GM12891 (cell line): ENCODE results near the gene ABCA13.
"Not testable (repeated sequence)": the region's sequence is repeated elsewhere in the genome, so short reads cannot be mapped to it uniquely, and the experiment has no call there.

Experiments
- DNase-seq: peaks from one replicate; pipeline ENCODE4 v3.0.0; 2011; ENCODE audit warnings: low spot score; ENCODE audit not compliant: insufficient read length
- FAIRE-seq: peaks from 2 replicates; lab custom pipeline; 2011; peaks lifted over from hg19 to GRCh38; lab: Jason Lieb, UNC
- PAX5 ChIP-seq: IDR thresholded peaks from 2 replicates; pipeline ENCODE4 v1.6.1; 2011; ENCODE audit warnings: low read length, moderate library complexity, mild to moderate bottlenecking; ENCODE audit not compliant: insufficient read depth, severe bottlenecking
- POLR2A ChIP-seq: IDR thresholded peaks from 2 replicates; pipeline ENCODE4 v1.6.1; 2011; ENCODE audit warnings: low read depth, low read length, control low read depth
- POLR2AphosphoS5 ChIP-seq: IDR thresholded peaks from 2 replicates; pipeline ENCODE4 v1.6.1; 2011; ENCODE audit warnings: low read depth, low read length, control low read depth
- POU2F2 ChIP-seq: IDR thresholded peaks from 2 replicates; pipeline ENCODE4 v1.6.1; 2011; ENCODE audit warnings: low read depth, mild to moderate bottlenecking, control low read depth, low read length, moderate library complexity
- SPI1 ChIP-seq: IDR thresholded peaks from 2 replicates; pipeline ENCODE4 v1.6.1; 2011; ENCODE audit warnings: low read depth, low read length, control low read depth
- TAF1 ChIP-seq: IDR thresholded peaks from 2 replicates; pipeline ENCODE4 v1.6.1; 2011; ENCODE audit warnings: low read depth, low read length, control low read depth

ABCA13 gene

DNA sequence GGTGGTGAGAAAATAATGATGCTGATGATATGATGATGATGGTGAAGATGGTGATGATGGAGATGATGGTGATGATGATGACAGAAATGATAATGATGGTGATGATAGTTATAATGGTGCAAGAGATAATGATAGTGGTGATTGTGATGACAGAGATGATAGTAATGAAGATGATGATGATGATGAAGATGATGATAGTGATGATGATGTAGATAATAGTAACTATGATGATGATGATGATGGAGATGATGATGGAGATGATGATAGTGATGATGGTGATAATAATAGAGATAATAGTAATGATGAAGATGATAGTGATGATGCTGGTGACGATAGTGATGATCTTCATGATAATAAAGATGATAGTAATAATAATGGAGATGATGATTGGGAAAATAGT lies 22.2 kb downstream of the ABCA13 start:
- DNase-seq (no peak), FAIRE-seq (no peak)
- TF ChIP-seq POLR2A (no peak), TAF1 (no peak), POLR2AphosphoS5 (no peak), PAX5 (no peak), SPI1 (no peak), POU2F2 (no peak)

DNA sequence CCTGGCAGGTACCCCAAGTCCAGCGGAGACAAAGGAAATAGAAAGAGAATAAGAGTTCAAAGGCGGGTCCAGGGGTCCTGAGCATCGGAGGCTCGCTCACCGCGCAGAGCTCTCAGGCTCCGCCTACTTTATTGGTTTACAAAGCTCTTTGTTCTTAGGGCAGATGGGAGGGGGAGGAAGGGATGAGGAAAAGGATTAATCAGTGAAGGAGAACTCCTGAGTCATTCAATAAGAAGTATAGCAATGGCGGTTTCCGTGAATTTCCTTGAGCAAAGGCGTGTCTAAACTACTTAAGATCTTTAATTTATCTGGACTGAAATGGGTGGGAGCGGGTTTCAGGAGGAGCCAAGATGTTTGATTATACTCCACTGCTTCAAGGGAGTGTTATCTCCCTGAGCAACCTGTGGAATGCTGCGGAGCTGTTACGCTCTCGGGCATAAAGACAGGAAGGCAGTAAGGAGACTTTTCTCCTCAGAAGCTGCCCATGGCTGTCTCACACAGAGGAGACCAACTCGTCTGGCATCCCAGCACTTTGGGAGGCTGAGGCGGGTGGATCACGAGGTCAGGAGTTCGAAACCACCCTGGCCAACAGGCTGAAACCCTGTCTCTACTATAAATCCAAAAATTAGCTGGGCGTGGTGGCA lies 29.8 kb downstream of the ABCA13 start:
- not testable (repeated sequence) for FAIRE-seq

DNA sequence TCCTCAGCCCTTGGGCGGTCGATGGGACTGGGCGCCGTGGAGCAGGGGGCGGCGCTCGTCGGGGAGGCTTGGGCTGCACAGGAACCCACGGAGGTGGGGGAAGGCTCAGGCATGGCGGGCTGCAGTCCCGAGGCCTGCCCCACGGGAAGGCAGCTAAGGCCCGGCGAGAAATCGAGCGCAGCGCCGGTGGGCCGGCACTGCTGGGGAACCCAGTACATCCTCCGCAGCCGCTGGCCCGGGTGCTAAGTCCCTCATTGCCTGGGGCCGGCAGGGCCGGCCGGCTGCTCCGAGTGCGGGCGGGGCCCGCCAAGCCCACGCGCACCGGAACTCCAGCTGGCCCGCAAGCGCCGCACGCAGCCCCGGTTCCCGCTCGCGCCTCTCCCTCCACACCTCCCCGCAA lies 31.7 kb downstream of the ABCA13 start:
- FAIRE-seq, result not testable (repeated sequence)

More for the DNA sequence above, 29.8 kb downstream of the ABCA13 start:
- not testable (repeated sequence) for DNase-seq

DNA sequence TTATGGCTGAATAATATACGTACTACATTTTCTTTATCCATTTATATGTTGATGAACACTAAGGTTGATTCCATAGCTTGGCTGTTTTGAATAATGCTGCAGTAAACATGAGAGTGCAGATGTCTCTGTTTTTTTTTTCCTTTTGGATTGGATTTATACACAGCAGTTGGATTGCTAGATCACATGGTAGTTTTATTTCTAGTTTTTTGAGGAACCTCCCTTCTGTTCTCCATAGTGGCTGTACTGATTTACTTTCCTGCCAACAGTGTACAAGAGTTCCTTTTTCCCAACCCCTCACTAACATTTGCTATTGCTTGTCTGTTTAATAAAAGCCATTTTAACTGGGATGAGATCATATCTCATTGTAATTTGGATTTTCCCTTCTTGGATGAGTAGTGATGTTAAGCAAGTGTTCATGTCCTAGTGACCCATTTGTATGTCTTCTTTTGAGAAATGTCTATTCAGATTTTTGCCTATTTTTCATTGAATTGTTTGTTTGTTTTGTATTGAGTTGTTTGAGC lies 36.0 kb downstream of the ABCA13 start:
- DNase-seq, result no peak
- no peak for FAIRE-seq
- TF ChIP-seq POLR2AphosphoS5, result no peak
- no peak for TF ChIP-seq TAF1
- TF ChIP-seq PAX5, result no peak
- no peak for TF ChIP-seq POLR2A
- TF ChIP-seq SPI1, result no peak
- TF ChIP-seq POU2F2, result no peak

More for the DNA sequence above, 31.7 kb downstream of the ABCA13 start:
- DNase-seq, result not testable (repeated sequence)

DNA sequence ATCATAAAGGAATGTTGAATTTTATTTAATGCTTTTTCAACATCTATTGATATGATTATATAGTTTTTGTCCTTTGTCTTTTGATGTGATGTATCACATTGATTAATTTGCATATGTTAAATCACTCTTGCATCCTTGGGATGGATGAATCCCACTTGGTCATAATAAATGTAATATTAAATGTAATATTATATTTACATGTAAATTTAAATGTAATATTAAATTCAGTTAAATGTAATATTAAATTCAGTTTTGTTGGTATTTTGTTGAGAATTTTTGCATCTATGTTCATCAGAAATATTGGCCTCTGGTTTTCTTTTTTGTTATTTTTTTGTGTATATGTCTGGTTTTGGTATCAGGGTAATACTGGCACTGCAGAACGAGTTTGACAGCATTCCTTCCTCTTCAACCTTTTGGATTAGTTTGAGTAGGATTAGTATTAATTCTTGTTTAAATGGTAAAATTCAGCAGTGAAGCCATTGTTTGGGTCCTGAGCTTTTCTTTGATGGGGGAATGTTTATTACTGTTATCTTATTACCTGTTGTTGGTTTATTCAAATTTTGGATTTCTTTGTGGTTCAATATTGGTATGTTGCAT lies 37.8 kb downstream of the ABCA13 start:
- DNase-seq, result no peak
- no peak for FAIRE-seq
- TF ChIP-seq POLR2A (no peak), TAF1 (no peak)

DNA sequence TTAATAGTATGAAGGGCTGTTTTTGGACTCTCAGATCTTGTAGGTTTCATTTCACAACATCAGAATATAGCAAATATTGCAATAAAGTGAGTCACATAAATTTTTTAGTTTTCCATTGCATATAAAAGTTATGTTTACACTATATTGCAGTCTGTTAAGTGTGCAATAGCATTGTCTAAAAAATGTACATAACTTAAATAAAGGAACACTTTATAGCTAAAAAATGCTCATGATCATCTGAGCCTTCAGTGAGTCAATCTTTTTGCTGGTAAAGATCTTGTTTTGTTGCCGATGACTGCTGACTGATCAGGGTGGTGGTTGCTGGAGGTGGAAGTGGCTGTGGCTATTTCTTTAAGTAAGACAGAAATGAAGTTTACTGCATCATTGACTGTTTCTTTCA lies 42.0 kb downstream of the ABCA13 start:
- FAIRE-seq, result no peak
- DNase-seq, result no peak
- no peak for TF ChIP-seq TAF1
- no peak for TF ChIP-seq SPI1
- no peak for TF ChIP-seq POLR2A
- no peak for TF ChIP-seq PAX5
- TF ChIP-seq POLR2AphosphoS5, result no peak
- TF ChIP-seq POU2F2, result no peak

DNA sequence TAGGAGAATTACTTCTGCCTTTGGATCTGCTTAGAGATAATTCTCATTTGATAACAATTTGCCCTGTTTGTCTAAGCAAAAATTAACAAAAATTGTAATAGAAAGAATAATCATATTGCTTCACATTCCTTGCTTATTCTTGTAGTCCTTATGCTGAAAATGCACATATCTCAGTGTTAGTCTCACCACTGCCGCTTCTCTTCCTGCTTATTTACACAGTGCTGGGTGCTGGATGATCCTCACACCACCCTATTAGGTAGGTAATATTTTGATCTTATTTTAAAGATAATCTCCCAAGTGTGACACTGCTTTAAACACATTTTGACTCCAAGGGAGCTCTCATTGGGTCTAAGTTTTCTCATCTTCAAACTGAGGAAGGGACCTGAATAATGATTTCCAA lies 46.0 kb downstream of the ABCA13 start:
- no peak for TF ChIP-seq TAF1
- TF ChIP-seq POLR2AphosphoS5, result no peak
- TF ChIP-seq POU2F2, result no peak
- TF ChIP-seq PAX5, result no peak
- no peak for TF ChIP-seq SPI1
- TF ChIP-seq POLR2A, result no peak
- DNase-seq, result no peak
- FAIRE-seq, result no peak

DNA sequence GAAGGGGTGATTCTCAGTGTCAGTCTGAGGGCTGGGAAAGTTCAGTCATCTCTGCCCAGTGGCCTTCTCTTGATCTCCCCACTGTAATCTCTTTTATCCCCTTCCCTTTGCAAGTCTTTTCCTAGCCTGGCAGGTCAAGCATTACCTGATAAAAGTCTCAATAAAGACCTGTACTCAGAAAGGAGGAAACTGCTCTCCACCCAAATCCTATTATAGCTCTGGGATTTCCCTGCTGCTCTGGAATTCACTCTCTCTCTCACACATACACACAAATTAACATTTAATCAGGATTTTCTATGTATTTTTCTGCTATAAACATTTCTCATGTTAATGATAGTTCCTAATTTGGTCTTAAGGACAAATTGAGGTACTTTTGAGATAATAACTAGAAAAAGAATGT lies 46.5 kb downstream of the ABCA13 start:
- DNase-seq (no peak), FAIRE-seq (no peak)
- TF ChIP-seq TAF1, result no peak
- no peak for TF ChIP-seq POLR2A

DNA sequence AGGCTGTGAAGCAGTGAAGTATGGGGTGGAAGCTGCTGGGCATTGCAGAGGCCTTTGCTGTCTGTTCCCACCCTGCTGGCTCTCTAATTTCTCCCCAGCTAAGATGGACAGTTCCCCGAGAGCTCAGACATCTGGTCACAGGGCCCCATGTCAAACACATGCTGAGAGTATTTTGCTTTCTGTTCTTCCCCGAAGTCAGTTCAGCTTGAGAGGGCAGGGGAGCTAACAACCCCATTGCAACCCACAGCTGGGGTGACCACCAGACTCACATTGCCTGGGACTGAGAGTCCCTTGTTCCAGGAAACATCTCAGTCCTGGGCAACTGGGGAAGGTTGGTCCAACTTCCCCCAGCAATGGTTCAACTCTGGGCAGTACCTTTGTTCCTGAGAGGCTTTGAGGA lies 52.8 kb downstream of the ABCA13 start:
- DNase-seq (no peak), FAIRE-seq (no peak)
- TF ChIP-seq POLR2AphosphoS5 (no peak), PAX5 (no peak), SPI1 (no peak), TAF1 (no peak), POU2F2 (no peak), POLR2A (no peak)

DNA sequence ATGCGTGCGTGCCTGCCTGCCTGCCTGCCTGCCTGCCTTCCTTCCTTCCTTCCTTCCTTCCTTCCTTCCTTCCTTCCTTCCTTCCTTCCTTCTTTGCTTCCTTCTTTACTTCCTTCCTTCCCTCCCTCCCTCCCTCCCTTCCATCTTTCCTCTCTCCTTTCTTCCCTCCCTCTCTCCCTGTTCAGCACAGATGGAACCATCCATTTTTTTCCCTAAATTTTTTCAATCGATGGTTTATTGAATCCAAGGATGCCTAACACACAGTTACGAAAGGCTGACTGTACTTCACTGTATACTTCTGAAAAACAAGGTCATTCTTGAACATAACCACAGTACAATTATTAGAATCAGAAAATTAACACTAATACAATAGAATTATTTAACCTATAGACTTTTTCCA lies 53.8 kb downstream of the ABCA13 start:
- no peak for FAIRE-seq

DNA sequence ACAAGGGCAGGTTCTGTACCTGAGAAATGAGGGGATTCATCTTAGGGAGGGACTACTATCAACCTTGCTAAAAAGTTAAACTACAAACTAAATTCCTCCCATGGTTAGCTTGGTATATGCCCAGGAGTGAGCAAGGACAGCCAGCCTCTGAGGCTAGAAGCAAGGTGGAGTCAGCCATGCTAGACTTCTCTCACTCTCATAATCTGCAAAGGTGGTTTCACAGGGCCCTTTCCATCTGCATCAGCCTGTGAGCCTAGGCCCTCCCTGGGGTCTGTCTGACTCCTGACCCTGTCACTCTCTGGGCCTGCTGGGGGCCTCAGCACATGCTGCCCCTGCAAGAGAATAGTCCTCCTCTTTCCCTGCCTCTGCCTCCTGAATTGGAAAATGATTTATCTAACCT lies 66.1 kb downstream of the ABCA13 start:
- no peak for FAIRE-seq
- no peak for TF ChIP-seq TAF1
- no peak for TF ChIP-seq SPI1
- TF ChIP-seq POLR2A, result no peak
- no peak for TF ChIP-seq POU2F2
- no peak for TF ChIP-seq PAX5
- TF ChIP-seq POLR2AphosphoS5, result no peak
- no peak for DNase-seq

More for the DNA sequence above, 53.8 kb downstream of the ABCA13 start:
- no peak for TF ChIP-seq TAF1
- no peak for TF ChIP-seq SPI1
- no peak for TF ChIP-seq POLR2AphosphoS5
- no peak for DNase-seq
